Measurements from ENCODE around the gene ZSWIM8. TPM values are rescaled to one million over a fixed set of nuclear protein-coding genes. Genes with fewer than 3 reads are reported as not detected.

The ZSWIM8 gene
- total and polyA plus RNA-seq, 2 donors (not counting 3 experiments of a cell fraction or from before 2014, with no cell fraction given), result 111 to 230 TPM

- FAIRE-seq (no peak), DNase-seq (ENCODE audit: low read depth, low spot score) (no peak)
- no peaks in the 10 kb centered on the region for H3K79me2 ChIP-seq (ENCODE audit: control insufficient read depth, insufficient read depth, low read length)
- ChIA-PET POLR2A (no interaction called here), CTCF (interaction anchor here (0.7 to 5.8 kb wide), 8 partner anchors 9 to 61 kb away, joined by 3 to 54 read pairs (median 8); no protein-coding TSS in a partner anchor)
- H3K4me1 ChIP-seq (ENCODE audit: control insufficient read depth, extremely low read depth, insufficient read depth, low read length), result peaks cover 39% of the 10 kb centered on the region
- H2AFZ ChIP-seq (ENCODE audit: low read depth, low read length), result no peak overlapping the region
- no peaks in the 10 kb centered on the region for H4K20me1 ChIP-seq (replicated peaks; ENCODE audit: control insufficient read depth, extremely low read depth, insufficient read depth, low read length)
- intact Hi-C loops (cut with micrococcal nuclease), result no loop called here
- H3K27me3 ChIP-seq (ENCODE audit: control insufficient read depth in 2 of 2, insufficient read depth in 2 of 2, low read length in 2 of 2), result no peaks in the 10 kb centered on the region
- no peaks in the 10 kb centered on the region for H3K9me3 ChIP-seq (replicated peaks; ENCODE audit: control insufficient read depth, insufficient read depth, low read length)
- H3K9me1 ChIP-seq (replicated peaks; ENCODE audit: control insufficient read depth, extremely low read depth, insufficient read depth, low read length), result no peaks in the 10 kb centered on the region
- dilution Hi-C loops (cut with MboI; ENCODE audit: extremely low pct_ligation_motif_present, low sequenced_read_pairs), result no loop called here
- no peak overlapping the region for H3K27ac ChIP-seq (ENCODE audit: insufficient read depth, low read depth, low read length)
- TF ChIP-seq MYC (IDR thresholded peaks at IDR 0.05; ENCODE audit: low read depth, low read length), result no peak
- no peak for TF ChIP-seq FOS (IDR thresholded peaks at IDR 0.05; ENCODE audit: borderline replicate concordance, insufficient read depth, low read length)
- TF ChIP-seq POLR2A (IDR thresholded peaks at IDR 0.05; ENCODE audit: low read depth, low read length), result no peak
- H3K4me2 ChIP-seq (ENCODE audit: insufficient read depth, low read length), result no peak overlapping the region
- H3K36me3 ChIP-seq (ENCODE audit: control insufficient read depth in 2 of 2, extremely low read depth in 1 of 2, insufficient read depth in 2 of 2, low read length in 2 of 2), result peaks cover 6 to 8% of the 10 kb centered on the region in 2 experiments
- BruUV-seq (replicated peaks), result no TSS peak
- H3K4me3 ChIP-seq (replicated peaks in 1 of 3; ENCODE audit: insufficient read depth in 1 of 3, low read depth in 1 of 3, low read length in 3 of 3), result no peak overlapping the region
- no peak overlapping the region for H3K9ac ChIP-seq (replicated peaks; ENCODE audit: extremely low read depth, insufficient read depth, low read length)
These were observed 33.0 kb downstream of the ZSWIM8 start for GRCh38 chr10:73818402-73818801.

- Histone ChIP-seq H3K9me3 (replicated peaks; ENCODE audit: control insufficient read depth, insufficient read depth, low read length) (no peaks in the 10 kb centered on the region), H3K4me2 (ENCODE audit: insufficient read depth, low read length) (no peak overlapping the region), H3K9ac (replicated peaks; ENCODE audit: extremely low read depth, insufficient read depth, low read length) (peak overlapping the region; percentile 27), H3K4me3 (replicated peaks in 1 of 3; ENCODE audit: insufficient read depth in 1 of 3, low read depth in 1 of 3, low read length in 3 of 3) (no peak overlapping the region), H3K9me1 (replicated peaks; ENCODE audit: control insufficient read depth, extremely low read depth, insufficient read depth, low read length) (no peaks in the 10 kb centered on the region), H3K27me3 (ENCODE audit: control insufficient read depth in 2 of 2, insufficient read depth in 2 of 2, low read length in 2 of 2) (no peaks in the 10 kb centered on the region), H3K36me3 (ENCODE audit: control insufficient read depth in 2 of 2, extremely low read depth in 1 of 2, insufficient read depth in 2 of 2, low read length in 2 of 2) (peaks cover 5 to 6% of the 10 kb centered on the region in 2 experiments), H2AFZ (ENCODE audit: low read depth, low read length) (no peak overlapping the region), H3K4me1 (ENCODE audit: control insufficient read depth, extremely low read depth, insufficient read depth, low read length) (peaks cover 39% of the 10 kb centered on the region), H3K27ac (ENCODE audit: insufficient read depth, low read depth, low read length) (peak overlapping the region; percentile 56), H4K20me1 (replicated peaks; ENCODE audit: control insufficient read depth, extremely low read depth, insufficient read depth, low read length) (no peaks in the 10 kb centered on the region), H3K79me2 (ENCODE audit: control insufficient read depth, insufficient read depth, low read length) (no peaks in the 10 kb centered on the region)
- dilution Hi-C loops (cut with MboI; ENCODE audit: extremely low pct_ligation_motif_present, low sequenced_read_pairs) (no loop called here), intact Hi-C loops (cut with micrococcal nuclease) (loop anchor here (1.0 kb wide), 1 partner anchor 18 kb away; no protein-coding TSS in a partner anchor)
- no peak for FAIRE-seq
- BruUV-seq (replicated peaks), result no TSS peak
- DNase-seq (ENCODE audit: low read depth, low spot score), result no peak
- CTCF ChIA-PET, result interaction anchor here (0.7 to 5.8 kb wide), 16 partner anchors 8 to 60 kb away, joined by 3 to 54 read pairs (median 5); partner anchors contain the start of gene CHCHD1
- POLR2A ChIA-PET, result no interaction called here
- TF ChIP-seq POLR2AphosphoS5 (IDR thresholded peaks at IDR 0.05; ENCODE audit: insufficient read depth, low read depth, low read length), result no peak
- no peak for TF ChIP-seq MAX (IDR thresholded peaks at IDR 0.05; ENCODE audit: insufficient read depth, insufficient read length)
- TF ChIP-seq CTCF (IDR thresholded peaks at IDR 0.05; ENCODE audit: extremely low read depth in 1 of 2, insufficient read depth in 1 of 2, low read depth in 1 of 2, low read length in 2 of 2), result no peak
- TF ChIP-seq FOS (IDR thresholded peaks at IDR 0.05; ENCODE audit: borderline replicate concordance, insufficient read depth, low read length), result no peak
These were observed 33.7 kb downstream of the ZSWIM8 start for GRCh38 chr10:73819081-73819480.
